GM12872 (cell line): Measurements from ENCODE around the gene PFDN2.

Source experiments
- CTCF ChIP-seq: IDR thresholded peaks from 3 replicates; pipeline ENCODE4 v1.5.1; 2011; ENCODE audit warnings: low read depth, mild to moderate bottlenecking, low read length, moderate library complexity; ENCODE audit not compliant: insufficient read depth

Gene PFDN2

GRCh38 chr1:161082483-161082882, 35.4 kb downstream of the PFDN2 start:
- no peak for TF ChIP-seq CTCF

GRCh38 chr1:161081519-161081918, 36.3 kb downstream of the PFDN2 start:
- no peak for TF ChIP-seq CTCF

GRCh38 chr1:161080441-161081405, 37.1 kb downstream of the PFDN2 start:
- TF ChIP-seq CTCF: no peak

- TF ChIP-seq CTCF: 0 out of 3 replicates have a peak, but pooled peaks have one; percentile 11
These were observed 38.3 kb downstream of the PFDN2 start for GRCh38 chr1:161079436-161080110.

- no peak for TF ChIP-seq CTCF
These were observed 40.4 kb downstream of the PFDN2 start for GRCh38 chr1:161077426-161077825.

- TF ChIP-seq CTCF: no peak
These were observed 41.4 kb downstream of the PFDN2 start for GRCh38 chr1:161076410-161076809.

GRCh38 chr1:161074676-161075368, 43.0 kb downstream of the PFDN2 start:
- TF ChIP-seq CTCF: no peak
